Measurements from ENCODE around the gene UROS. TPM values are rescaled to one million over a fixed set of nuclear protein-coding genes. Genes with fewer than 3 reads are reported as not detected.

The UROS gene
- total and polyA plus RNA-seq, 2 experiments from 2014 or later, result 55.7 to 80.4 TPM

- no peaks in the 10 kb centered on the region for H3K36me3 ChIP-seq (replicated peaks; ENCODE audit: insufficient read depth, low read depth)
- no peaks in the 10 kb centered on the region for H3K79me2 ChIP-seq
- no peaks in the 10 kb centered on the region for H3K9me2 ChIP-seq (replicated peaks; ENCODE audit: insufficient read depth)
- 86% methylated on average over 5 of the region's 5 CpGs for WGBS (ENCODE audit: low lambda C conversion rate, missing lambda C conversion rate)
- H3K9me3 ChIP-seq (ENCODE audit: low read depth), result no peaks in the 10 kb centered on the region
- TF ChIP-seq CTCF (IDR thresholded peaks at IDR 0.05; ENCODE audit: poor library complexity), result no peak
- no peak for TF ChIP-seq EZH2phosphoT487 (IDR thresholded peaks at IDR 0.05; ENCODE audit: low read depth, severe bottlenecking, unreplicated experiment)
- TF ChIP-seq EZH2 (IDR thresholded peaks at IDR 0.05; ENCODE audit: borderline replicate concordance), result no peak
- H3K27ac ChIP-seq, result no peak overlapping the region
- no peak overlapping the region for H2AFZ ChIP-seq
- H3K4me2 ChIP-seq, result no peak overlapping the region
- H4K20me1 ChIP-seq (ENCODE audit: insufficient read depth, poor library complexity, severe bottlenecking), result no peaks in the 10 kb centered on the region
- DNase-seq (ENCODE audit: low spot score), result no peak
- no peaks in the 10 kb centered on the region for H3K4me1 ChIP-seq (ENCODE audit: insufficient read depth)
- no peaks in the 10 kb centered on the region for H3K27me3 ChIP-seq
- no peak overlapping the region for H3K4me3 ChIP-seq
These were observed 66.9 kb downstream of the UROS start for GRCh38 chr10:125756196-125756595.

DNA sequence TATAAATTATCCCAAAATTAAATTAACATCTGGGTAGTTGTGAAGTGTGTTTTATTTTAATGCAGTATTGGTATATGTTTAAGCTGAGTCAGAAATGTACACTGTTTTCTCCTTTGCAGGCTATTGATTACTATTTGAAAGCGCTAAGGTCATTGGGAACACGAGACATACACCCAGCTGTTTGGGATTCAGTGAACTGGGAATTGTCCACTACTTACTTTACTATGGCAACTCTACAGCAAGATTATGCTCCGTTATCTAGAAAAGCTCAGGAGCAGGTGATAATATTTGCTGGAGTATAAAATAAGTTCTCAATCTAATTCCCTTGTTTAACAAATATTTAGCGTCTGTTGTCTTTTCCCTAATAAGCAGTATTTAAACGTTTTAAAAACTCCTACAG, 75.6 kb downstream of the UROS start:
- Histone ChIP-seq H3K9me2 (replicated peaks; ENCODE audit: insufficient read depth) (no peaks in the 10 kb centered on the region), H2AFZ (no peak overlapping the region), H3K4me2 (no peak overlapping the region), H3K9me3 (ENCODE audit: low read depth) (no peaks in the 10 kb centered on the region), H4K20me1 (ENCODE audit: insufficient read depth, poor library complexity, severe bottlenecking) (no peaks in the 10 kb centered on the region), H3K4me1 (ENCODE audit: insufficient read depth) (no peaks in the 10 kb centered on the region), H3K27ac (no peak overlapping the region), H3K27me3 (no peaks in the 10 kb centered on the region), H3K36me3 (replicated peaks; ENCODE audit: insufficient read depth, low read depth) (no peaks in the 10 kb centered on the region), H3K4me3 (no peak overlapping the region), H3K79me2 (no peaks in the 10 kb centered on the region)
- TF ChIP-seq CTCF (IDR thresholded peaks at IDR 0.05; ENCODE audit: poor library complexity), result no peak
- no peak for TF ChIP-seq EZH2 (IDR thresholded peaks at IDR 0.05; ENCODE audit: borderline replicate concordance)
- no peak for TF ChIP-seq EZH2phosphoT487 (IDR thresholded peaks at IDR 0.05; ENCODE audit: low read depth, severe bottlenecking, unreplicated experiment)
- no peak for DNase-seq (ENCODE audit: low spot score)
- WGBS (ENCODE audit: low lambda C conversion rate, missing lambda C conversion rate), result 93% methylated on average over 5 of the region's 5 CpGs

GRCh38 chr10:125744909-125745308, 78.1 kb downstream of the UROS start:
- Histone ChIP-seq H2AFZ (no peak overlapping the region), H3K9me2 (replicated peaks; ENCODE audit: insufficient read depth) (no peaks in the 10 kb centered on the region), H4K20me1 (ENCODE audit: insufficient read depth, poor library complexity, severe bottlenecking) (no peaks in the 10 kb centered on the region), H3K9me3 (ENCODE audit: low read depth) (no peaks in the 10 kb centered on the region), H3K27ac (no peak overlapping the region), H3K4me1 (ENCODE audit: insufficient read depth) (no peaks in the 10 kb centered on the region), H3K79me2 (no peaks in the 10 kb centered on the region), H3K4me2 (no peak overlapping the region), H3K36me3 (replicated peaks; ENCODE audit: insufficient read depth, low read depth) (no peaks in the 10 kb centered on the region), H3K27me3 (no peaks in the 10 kb centered on the region), H3K4me3 (no peak overlapping the region)
- no peak for DNase-seq (ENCODE audit: low spot score)
- TF ChIP-seq CTCF (IDR thresholded peaks at IDR 0.05; ENCODE audit: poor library complexity), result no peak
- no peak for TF ChIP-seq EZH2phosphoT487 (IDR thresholded peaks at IDR 0.05; ENCODE audit: low read depth, severe bottlenecking, unreplicated experiment)
- no peak for TF ChIP-seq EZH2 (IDR thresholded peaks at IDR 0.05; ENCODE audit: borderline replicate concordance)
- 94% methylated on average over 2 of the region's 2 CpGs for WGBS (ENCODE audit: low lambda C conversion rate, missing lambda C conversion rate)

GRCh38 chr10:125742465-125742864, 80.6 kb downstream of the UROS start:
- no peak overlapping the region for H3K27ac ChIP-seq
- H3K36me3 ChIP-seq (replicated peaks; ENCODE audit: insufficient read depth, low read depth), result no peaks in the 10 kb centered on the region
- 77% methylated on average over 2 of the region's 2 CpGs for WGBS (ENCODE audit: low lambda C conversion rate, missing lambda C conversion rate)
- no peaks in the 10 kb centered on the region for H3K9me3 ChIP-seq (ENCODE audit: low read depth)
- H3K27me3 ChIP-seq, result no peaks in the 10 kb centered on the region
- H3K4me1 ChIP-seq (ENCODE audit: insufficient read depth), result no peaks in the 10 kb centered on the region
- H3K9me2 ChIP-seq (replicated peaks; ENCODE audit: insufficient read depth), result no peaks in the 10 kb centered on the region
- DNase-seq (ENCODE audit: low spot score), result no peak
- no peak overlapping the region for H3K4me2 ChIP-seq
- H2AFZ ChIP-seq, result no peak overlapping the region
- no peaks in the 10 kb centered on the region for H3K79me2 ChIP-seq
- H4K20me1 ChIP-seq (ENCODE audit: insufficient read depth, poor library complexity, severe bottlenecking), result no peaks in the 10 kb centered on the region
- no peak for TF ChIP-seq CTCF (IDR thresholded peaks at IDR 0.05; ENCODE audit: poor library complexity)
- TF ChIP-seq EZH2 (IDR thresholded peaks at IDR 0.05; ENCODE audit: borderline replicate concordance), result no peak
- no peak for TF ChIP-seq EZH2phosphoT487 (IDR thresholded peaks at IDR 0.05; ENCODE audit: low read depth, severe bottlenecking, unreplicated experiment)
- H3K4me3 ChIP-seq, result no peak overlapping the region
